SU-DHL-6 (cell line): Measurements from ENCODE around the gene GON4L.
"Not testable (repeated sequence)": the region's sequence is repeated elsewhere in the genome, so short reads cannot be mapped to it uniquely, and the experiment has no call there.

Source experiments
- EZH2phosphoT487 ChIP-seq: fragments of 200-600 bp; sonication (generic), shearing (Covaris generic); conservative IDR thresholded peaks from 2 replicates; pipeline ENCODE4 v1.6.1; 2018; ENCODE audit warnings: mild to moderate bottlenecking, antibody characterized with exemption, low read length, moderate library complexity, mixed read lengths
- TF ChIP-seq, protein P1 (sequence below): fragments of 200-600 bp; sonication (generic); IDR thresholded peaks from one replicate; pipeline ENCODE4 v1.5.1; 2017; ENCODE audit warnings: antibody characterized with exemption, mild to moderate bottlenecking, low read length, moderate library complexity; ENCODE audit not compliant: insufficient read depth, poor library complexity, severe bottlenecking

- TF ChIP-seq, protein P1, sequence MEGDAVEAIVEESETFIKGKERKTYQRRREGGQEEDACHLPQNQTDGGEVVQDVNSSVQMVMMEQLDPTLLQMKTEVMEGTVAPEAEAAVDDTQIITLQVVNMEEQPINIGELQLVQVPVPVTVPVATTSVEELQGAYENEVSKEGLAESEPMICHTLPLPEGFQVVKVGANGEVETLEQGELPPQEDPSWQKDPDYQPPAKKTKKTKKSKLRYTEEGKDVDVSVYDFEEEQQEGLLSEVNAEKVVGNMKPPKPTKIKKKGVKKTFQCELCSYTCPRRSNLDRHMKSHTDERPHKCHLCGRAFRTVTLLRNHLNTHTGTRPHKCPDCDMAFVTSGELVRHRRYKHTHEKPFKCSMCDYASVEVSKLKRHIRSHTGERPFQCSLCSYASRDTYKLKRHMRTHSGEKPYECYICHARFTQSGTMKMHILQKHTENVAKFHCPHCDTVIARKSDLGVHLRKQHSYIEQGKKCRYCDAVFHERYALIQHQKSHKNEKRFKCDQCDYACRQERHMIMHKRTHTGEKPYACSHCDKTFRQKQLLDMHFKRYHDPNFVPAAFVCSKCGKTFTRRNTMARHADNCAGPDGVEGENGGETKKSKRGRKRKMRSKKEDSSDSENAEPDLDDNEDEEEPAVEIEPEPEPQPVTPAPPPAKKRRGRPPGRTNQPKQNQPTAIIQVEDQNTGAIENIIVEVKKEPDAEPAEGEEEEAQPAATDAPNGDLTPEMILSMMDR, result not testable (repeated sequence)
- TF ChIP-seq EZH2phosphoT487, result not testable (repeated sequence)
These were observed 61.4 kb downstream of the GON4L start for GRCh38 chr1:155795618-155796017.
